Ishikawa (cell line): ENCODE measurements around the gene VWA7.
A peak's percentile ranks its signal among the peaks of the same experiment; 100 is the strongest.

Source experiments
- CEBPB ChIP-seq: IDR thresholded peaks from 2 replicates; pipeline ENCODE4 v1.6.1; 2012
- CREB1 ChIP-seq: IDR thresholded peaks from 2 replicates; pipeline ENCODE4 v1.6.1; 2012; ENCODE audit warnings: low read depth
- EGR1 ChIP-seq: IDR thresholded peaks from 2 replicates; pipeline ENCODE4 v1.6.1; 2012
- EP300 ChIP-seq: IDR thresholded peaks from 2 replicates; pipeline ENCODE4 v1.6.1; 2012; ENCODE audit warnings: borderline replicate concordance
- FOXM1 ChIP-seq: IDR thresholded peaks from 2 replicates; pipeline ENCODE4 v1.6.1; 2012; ENCODE audit warnings: low read depth, borderline replicate concordance
- MAX ChIP-seq: IDR thresholded peaks from 2 replicates; pipeline ENCODE4 v1.6.1; 2012
- NFIC ChIP-seq: IDR thresholded peaks from 2 replicates; pipeline ENCODE4 v1.6.1; 2012
- RAD21 ChIP-seq: IDR thresholded peaks from 2 replicates; pipeline ENCODE4 v1.6.1; 2012; ENCODE audit warnings: low read depth
- REST ChIP-seq: IDR thresholded peaks from 2 replicates; pipeline ENCODE4 v1.6.1; 2012; ENCODE audit warnings: low read depth, mild to moderate bottlenecking
- TAF1 ChIP-seq: IDR thresholded peaks from 2 replicates; pipeline ENCODE4 v1.6.1; 2012; ENCODE audit warnings: low read depth, mild to moderate bottlenecking
- TCF12 ChIP-seq: IDR thresholded peaks from 2 replicates; pipeline ENCODE4 v1.6.1; 2012; ENCODE audit warnings: low read depth
- TEAD4 ChIP-seq: IDR thresholded peaks from 2 replicates; pipeline ENCODE4 v1.6.1; 2012
- YY1 ChIP-seq: IDR thresholded peaks from 2 replicates; pipeline ENCODE4 v1.6.1; 2012; ENCODE audit warnings: low read depth
- ZBTB7A ChIP-seq: IDR thresholded peaks from 2 replicates; pipeline ENCODE4 v1.6.1; 2012; ENCODE audit warnings: low read depth
- TF ChIP-seq, protein P1 (sequence below): IDR thresholded peaks from 2 replicates; pipeline ENCODE4 v1.6.1; 2012

VWA7 gene

DNA sequence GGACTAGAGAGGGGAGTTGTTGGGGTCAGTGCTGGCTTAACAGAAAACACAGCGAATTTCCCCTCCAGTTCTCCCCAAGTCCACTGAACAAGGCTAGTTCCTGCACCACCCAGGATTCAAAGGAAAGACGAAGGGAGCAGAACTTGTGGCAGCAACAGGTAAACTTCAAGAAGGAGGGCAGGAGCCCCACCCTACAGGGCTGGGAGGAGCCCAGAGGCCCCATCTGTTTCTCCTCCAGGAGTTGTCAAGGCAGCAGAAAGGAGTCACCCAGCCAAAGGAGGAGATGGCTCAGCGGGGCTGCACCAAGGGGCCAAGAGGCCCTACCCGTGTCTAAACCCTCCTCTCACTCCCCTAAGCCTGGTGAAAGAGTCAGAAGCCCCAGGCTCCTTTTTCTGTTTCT, 12.9 kb downstream of the VWA7 start:
- TF ChIP-seq ZBTB7A, result no peak

DNA sequence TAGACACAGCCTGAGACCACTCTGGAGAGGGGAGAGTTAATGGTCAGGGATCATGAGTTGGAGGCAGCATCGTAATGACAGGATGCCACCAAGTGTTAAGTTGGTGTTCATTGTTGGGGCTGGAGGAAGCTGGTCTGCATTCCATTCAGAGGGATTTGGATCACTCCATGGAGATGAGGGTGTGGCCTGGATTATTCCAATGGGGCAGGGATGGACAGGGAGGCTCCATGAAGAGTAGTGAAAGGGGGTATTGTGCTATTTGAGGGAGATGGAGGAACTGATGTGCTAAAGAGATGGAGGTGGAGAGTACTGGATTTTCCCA, 13.5 kb downstream of the VWA7 start:
- peak; percentile 16; the same call in 1 of the 2 replicates for TF ChIP-seq RAD21
- no peak for TF ChIP-seq TEAD4

DNA sequence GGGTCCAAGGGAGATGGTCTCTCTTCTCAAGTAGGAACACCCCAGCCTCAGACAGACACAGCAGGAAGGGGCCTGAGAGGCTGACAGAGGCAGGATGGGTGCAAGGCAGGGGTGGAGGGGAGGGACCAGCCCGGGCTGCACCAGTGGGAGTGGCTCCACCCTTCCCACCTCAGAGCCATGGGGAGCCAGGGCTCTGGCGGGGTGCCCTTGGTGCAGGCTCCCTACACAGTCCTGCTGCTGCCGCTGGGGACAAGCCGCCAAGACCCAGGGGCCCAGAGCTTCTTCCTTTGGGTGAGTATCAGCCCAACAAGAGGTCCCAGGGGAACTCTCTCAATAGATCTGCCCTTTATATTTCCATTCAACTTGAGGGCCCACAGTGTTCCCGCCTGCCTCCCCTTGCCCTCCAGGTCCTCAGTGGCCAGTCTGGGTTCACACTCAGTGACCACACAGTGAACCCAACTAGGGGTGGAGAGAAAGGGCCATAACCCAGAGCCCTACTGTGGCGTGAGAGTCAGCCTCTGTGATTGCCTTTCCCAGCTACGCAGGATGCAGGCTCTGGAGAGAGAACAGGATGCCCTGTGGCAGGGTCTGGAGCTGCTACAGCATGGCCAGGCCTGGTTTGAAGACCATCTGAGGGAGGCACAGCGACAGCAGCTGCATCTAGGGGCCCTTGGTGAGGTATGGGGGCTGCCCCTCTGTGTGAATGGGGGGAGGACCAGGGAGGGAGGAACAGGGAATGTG, 14.1 kb downstream of the VWA7 start:
- TF ChIP-seq NFIC (no peak), MAX (no peak), FOXM1 (no peak), RAD21 (no peak), EP300 (no peak), REST (no peak), TCF12 (no peak), TAF1 (no peak), CEBPB (no peak), YY1 (no peak), CREB1 (no peak), ZBTB7A (no peak), TEAD4 (no peak), EGR1 (no peak)
- TF ChIP-seq, protein P1, sequence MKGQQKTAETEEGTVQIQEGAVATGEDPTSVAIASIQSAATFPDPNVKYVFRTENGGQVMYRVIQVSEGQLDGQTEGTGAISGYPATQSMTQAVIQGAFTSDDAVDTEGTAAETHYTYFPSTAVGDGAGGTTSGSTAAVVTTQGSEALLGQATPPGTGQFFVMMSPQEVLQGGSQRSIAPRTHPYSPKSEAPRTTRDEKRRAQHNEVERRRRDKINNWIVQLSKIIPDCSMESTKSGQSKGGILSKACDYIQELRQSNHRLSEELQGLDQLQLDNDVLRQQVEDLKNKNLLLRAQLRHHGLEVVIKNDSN, result no peak

DNA sequence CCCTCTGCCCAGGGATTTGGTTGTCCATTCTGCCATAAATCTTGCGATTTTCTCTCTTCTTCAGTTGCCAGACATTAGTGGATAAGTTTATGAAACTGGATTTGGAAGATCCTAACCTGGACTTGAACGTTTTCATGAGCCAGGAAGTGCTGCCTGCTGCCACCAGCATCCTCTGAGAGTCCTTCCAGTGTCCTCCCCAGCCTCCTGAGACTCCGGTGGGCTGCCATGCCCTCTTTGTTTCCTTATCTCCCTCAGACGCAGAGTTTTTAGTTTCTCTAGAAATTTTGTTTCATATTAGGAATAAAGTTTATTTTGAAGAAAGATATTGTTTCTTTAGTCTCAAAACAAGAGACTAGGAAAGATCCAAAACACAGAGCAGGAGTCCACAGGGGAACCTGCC, 14.8 kb downstream of the VWA7 start, which contains the start of gene SAPCD1:
Gene SAPCD1, plus strand, starts transcription at position 301 of the 400 bp plus-strand sequence. CDS start 399 bp downstream, outside the sequence.
- no peak for TF ChIP-seq TEAD4
- no peak for TF ChIP-seq RAD21
- TF ChIP-seq REST, result no peak

DNA sequence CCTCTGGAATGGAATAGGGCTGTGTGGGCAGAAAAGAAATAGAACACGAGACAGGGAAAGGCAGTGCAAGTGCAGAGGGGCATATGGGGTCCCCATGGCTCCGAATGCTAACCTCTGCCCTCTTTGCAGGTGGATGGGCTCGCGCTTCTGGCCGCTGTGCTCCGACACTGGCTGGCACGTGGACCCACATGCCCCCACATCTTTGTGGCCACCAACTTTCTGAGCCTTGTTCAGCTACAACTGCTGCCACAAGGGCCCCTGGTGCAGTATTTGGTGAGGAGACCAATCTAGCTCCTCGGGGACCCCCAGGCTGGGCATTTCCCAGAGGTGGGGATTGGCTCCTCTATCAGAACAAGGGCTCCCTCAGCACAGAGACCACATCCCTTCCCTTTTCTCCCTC, 15.8 kb downstream of the VWA7 start:
- TF ChIP-seq CREB1 (no peak), NFIC (no peak), RAD21 (no peak), EP300 (no peak)
- TF ChIP-seq, protein P1, result no peak

- TF ChIP-seq EP300 (no peak), CEBPB (no peak), RAD21 (no peak), TEAD4 (no peak), REST (no peak)
- TF ChIP-seq, protein P1, result no peak
These were observed 16.3 kb downstream of the VWA7 start for GRCh38 chr6:31760790-31761189.
